NCI-H1930 (cell line): ENCODE results near the gene CASR.

Experiments used
- DNase-seq, 2 experiments: peaks; one replicate each; lab custom pipeline; 2025; lab: John Stamatoyannopoulos, UW

Gene CASR

GRCh38 chr3:122258757-122259371, 75.4 kb downstream of the CASR start:
- peak in 1 of 2 experiments; percentile 48 for DNase-seq

GRCh38 chr3:122260206-122260605, 76.7 kb downstream of the CASR start:
- DNase-seq, result no peak

GRCh38 chr3:122263058-122263457, 79.6 kb downstream of the CASR start:
- DNase-seq, result no peak

DNA sequence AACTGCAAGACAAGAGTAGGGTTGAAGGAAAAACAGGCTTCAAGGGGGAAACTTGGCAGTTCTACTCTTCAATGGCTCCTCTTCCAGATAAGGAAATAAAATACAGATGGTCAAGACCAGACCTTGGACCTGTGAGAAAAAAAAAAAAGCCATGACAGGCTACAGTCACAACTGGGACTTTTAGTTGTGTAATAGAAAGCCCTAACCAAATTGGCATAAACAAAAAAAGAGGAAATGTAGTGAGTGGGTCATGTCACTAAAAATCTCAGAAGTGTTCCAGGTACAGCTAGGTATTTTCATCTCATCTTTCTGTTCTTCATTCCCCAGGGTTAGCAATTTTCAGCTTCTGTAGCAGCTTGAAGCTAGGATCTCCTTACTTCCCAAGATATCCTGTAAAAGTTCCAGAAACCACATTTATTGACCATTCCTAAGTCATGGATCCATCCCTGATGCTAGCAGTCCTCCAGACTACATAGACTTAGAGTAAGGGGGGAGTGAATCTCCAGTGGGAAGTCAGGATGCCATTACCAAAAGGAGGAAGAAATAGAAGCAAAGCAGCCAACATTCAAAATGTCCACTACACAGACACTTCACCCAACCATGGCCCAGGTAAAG, 80.6 kb downstream of the CASR start:
- DNase-seq, result no peak

GRCh38 chr3:122265957-122266356, 82.5 kb downstream of the CASR start:
- no peak for DNase-seq

GRCh38 chr3:122268257-122269024, 85.0 kb downstream of the CASR start:
- DNase-seq, result no peak

GRCh38 chr3:122269045-122269444, 85.6 kb downstream of the CASR start:
- no peak for DNase-seq

DNA sequence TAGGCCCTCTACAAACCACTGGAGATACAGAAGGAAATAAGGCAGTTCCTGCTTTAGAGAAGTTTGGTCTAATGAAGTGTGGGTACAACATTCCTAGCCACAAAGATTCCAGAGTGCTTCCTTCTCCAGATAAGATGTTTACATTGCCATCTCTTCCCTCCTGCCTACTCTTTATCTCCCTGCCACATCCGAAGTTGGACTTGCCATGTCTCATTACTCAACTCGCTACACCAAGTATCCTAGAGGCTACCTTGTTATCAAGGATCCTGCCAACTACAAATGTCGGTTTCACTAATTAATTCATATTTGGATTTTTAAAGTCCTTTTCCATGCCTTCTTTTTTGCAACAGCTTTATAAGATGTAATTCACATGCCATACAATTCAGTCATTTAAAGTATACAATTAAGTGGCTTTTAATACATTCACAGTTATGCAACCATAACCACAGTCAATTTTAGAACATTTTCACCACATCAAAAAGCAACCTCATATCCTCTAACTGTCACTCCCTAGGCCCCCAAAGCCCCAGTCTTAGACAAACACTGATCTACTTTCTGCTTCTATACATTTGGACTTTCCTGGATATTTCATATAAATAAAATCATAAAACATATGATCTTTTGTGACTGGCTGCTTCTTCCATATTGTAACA, 87.9 kb downstream of the CASR start:
- no peak for DNase-seq

DNA sequence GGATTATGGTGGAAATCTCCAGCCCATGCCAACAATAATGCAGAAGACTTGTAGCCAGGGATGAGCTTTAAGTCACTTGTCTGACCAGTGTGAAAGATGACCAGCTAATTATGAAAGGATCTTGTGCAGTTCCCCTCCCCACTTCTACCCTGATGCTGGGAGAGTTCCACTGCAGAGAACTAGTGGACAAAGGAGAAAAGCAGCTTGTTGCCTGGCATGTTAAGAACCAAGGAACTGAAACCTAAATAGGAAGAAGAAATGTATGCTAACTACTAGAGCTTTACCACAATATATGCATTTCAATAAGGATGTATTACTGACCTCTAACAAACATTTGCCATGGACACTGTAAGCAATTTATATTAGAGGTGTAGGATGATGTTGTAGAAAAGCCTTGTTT, 89.4 kb downstream of the CASR start:
- no peak for DNase-seq

DNA sequence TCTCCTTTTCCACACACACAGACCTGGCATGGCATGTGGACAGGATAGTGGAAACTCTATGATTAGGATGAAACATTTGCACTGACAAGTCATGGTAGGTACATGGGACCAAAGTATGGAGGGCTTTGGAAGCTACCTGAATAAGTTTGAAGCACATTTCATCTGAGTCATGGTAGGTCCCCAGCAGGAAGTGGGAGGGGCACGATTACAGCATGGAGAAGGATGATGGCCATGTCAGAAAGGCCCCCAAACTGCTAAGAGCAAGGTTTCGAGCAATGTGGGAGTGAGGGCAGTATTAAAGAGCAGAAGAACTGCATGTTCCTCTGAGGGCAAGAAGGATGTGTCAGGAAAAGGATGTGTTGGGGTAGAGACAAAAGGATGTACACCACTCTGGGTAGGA, 90.0 kb downstream of the CASR start:
- DNase-seq, result no peak

- DNase-seq, result no peak
Measured at GRCh38 chr3:122281891-122282290, 98.4 kb downstream of the CASR start.

- no peak for DNase-seq
Measured at GRCh38 chr3:122283796-122284445, 100.5 kb downstream of the CASR start.

GRCh38 chr3:122284486-122284885, 101.0 kb downstream of the CASR start:
- DNase-seq, result no peak

DNA sequence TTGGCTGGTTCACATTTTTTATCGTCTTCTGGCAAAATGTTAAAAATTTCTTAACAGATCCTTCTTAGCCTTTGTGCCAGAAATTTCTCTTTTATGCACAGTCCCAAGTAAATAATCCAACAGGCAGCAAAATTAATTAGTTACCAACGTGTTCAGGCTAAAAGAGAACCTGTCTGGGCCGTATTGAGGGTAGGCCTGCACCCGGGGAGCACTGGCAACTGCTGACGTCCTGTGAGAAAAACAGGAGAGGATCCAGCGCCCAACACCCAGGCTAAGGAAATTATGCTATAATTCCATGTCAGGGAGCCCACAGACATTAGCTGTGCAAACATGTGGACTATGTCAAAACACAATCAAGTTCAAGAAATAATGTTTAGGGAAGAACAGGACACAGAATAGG, 110.9 kb downstream of the CASR start:
- DNase-seq, result no peak

DNA sequence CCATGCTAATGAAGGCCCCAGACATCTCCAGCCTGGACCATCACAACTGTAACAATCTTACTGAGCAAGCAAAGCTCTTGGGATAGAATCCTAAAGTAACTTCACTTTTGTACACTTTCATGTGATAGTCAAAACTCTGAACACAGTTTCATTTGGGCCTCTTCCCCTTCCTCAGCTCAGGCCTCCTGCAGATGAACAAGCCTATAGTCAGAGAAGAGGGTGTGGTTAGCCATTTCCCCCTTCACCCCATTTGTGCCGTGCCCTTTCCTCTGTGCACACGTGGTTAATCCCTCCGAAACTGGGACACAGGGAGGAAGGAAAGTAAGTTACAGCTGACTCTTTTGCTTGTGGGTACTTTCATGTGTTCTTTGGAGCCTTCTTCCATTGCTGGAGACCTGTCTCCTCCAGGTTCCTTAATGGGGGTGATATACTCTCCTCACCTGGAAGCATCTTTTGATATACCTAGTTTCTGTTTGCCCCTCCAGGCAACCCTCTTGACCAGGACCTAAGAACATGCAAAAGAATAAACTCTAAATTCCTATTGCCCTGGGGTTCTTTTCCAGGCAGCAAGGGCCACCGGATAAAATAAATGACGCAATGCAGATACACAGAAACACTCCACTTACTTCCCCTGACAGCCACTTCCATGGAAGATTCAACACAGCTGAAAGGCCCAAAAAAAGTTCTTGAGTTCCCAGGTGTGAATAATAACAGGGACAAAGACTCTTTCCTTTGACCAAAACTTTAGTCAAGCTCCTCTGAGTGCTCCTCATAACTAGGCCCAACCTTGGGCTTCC, 112.0 kb downstream of the CASR start:
- DNase-seq, result no peak

DNA sequence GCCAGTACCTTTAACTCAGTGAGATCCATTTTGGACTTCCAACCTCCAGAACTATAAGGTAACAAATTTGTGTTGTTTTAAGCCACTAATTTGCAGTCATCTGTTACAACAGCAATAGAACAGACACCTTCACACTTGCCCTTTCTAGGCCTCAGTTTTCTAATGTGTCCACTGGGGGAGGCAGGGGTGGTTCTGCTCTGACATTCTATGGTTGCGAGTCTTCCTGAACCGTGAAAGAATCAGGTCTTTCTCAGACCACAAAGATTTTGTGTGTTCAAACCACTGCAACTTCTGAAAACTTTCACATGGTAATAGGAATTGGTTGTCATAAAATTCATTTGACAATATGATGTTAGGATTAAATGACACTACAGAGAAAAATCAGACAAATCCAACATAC, 114.8 kb downstream of the CASR start:
- no peak for DNase-seq

GRCh38 chr3:122299215-122299614, 115.7 kb downstream of the CASR start:
- DNase-seq, result no peak

- no peak for DNase-seq
Measured at GRCh38 chr3:122299872-122300460, 116.5 kb downstream of the CASR start.

- no peak for DNase-seq
Measured at GRCh38 chr3:122301063-122301462, 117.6 kb downstream of the CASR start.

- no peak for DNase-seq
Measured at GRCh38 chr3:122305818-122306621, 122.6 kb downstream of the CASR start.
